Stimulated activated CD8-positive, alpha-beta memory T cell treated with anti-CD3 and anti-CD28 coated beads, Interleukin-7, amount 100 ng/mL, for 4 hours (primary cell): ENCODE data around the gene MYO3B.

Experiments used
- DNase-seq, 2 donors: peaks; one replicate each; pipeline ENCODE4 v3.0.0-alpha.2; 2020; ENCODE audit warnings: low read depth in 2 of 2

Gene MYO3B

DNA sequence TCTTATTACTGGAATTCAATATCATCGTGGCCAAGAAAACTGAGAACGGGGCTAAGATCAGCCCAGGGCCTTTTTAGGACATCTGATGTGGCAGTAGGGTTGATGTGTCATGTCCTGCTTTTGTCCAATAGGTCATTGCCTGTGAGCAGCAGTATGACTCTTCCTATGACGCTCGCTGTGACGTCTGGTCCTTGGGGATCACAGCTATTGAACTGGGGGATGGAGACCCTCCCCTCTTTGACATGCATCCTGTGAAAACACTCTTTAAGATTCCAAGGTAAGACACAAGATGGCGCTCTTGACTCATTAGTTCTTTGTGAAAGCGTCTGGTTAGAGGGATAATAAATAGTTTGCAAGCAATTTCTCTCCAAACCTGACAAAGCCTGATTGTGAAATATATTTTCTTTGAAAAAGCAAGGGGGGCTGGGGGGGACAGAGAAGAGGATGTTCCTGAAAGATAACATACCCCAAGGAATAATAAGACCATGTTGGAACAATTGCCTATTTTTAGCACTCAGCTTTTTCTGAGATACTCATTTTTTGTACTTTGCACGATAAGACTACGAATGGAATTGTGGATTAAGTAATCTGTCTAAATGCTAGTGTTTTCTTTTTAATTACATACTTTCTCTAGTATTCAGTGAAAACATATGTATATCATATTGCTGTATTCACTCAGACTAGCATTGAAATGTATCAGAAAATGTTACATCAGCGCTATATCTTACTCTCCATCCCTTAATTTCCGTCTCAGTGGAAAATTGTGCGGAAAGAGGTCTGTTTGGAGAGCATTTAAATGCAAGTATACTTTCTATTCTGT is 58.1 kb downstream of the MYO3B start:
- DNase-seq: no peak

- DNase-seq: no peak
These were observed 58.7 kb downstream of the MYO3B start for GRCh38 chr2:170236680-170237047.

DNA sequence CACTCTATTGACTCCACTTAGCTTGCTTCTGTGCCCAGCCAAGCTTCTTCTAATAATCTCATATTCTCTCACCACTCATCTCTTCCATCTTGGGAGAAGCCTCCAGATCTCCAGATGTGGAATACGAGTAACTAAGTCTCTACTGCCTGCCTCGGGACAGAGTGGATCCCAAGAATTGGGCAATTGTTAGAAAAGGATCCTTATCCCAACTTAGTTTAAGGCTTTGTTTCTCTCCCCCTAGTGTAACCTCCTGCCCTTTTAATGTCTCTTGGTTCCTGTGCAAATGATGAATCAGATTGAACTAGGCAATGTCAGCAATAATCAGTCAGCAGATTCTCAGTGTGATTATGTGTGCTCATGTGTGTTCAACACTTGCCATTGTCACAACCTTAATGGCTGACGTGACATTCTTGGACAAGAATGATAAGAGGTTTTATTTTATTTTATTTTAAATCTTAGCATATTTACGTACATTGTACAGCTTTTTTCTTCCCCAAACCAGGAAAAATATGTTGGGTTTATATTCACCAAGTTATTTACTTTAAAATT is 59.7 kb downstream of the MYO3B start:
- no peak for DNase-seq

DNA sequence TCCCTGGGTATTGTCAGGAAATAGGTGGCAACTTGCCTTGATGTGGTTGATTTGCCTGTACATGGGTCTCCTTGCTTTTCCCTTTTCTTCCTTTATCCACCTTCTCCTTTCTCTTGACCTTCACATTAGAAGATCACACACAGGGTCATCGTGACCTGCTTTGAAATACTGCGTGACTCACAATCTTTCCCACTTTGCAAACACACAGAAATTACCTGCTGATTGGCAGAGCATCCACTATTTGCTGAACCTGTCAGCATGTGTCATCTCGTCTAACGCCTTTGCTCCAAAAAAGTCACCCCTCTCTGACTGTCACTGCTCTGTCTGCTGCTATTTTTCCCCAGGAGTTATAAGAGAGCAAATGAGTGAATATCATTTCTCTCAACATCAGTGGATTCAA is 60.8 kb downstream of the MYO3B start:
- DNase-seq: no peak

DNA sequence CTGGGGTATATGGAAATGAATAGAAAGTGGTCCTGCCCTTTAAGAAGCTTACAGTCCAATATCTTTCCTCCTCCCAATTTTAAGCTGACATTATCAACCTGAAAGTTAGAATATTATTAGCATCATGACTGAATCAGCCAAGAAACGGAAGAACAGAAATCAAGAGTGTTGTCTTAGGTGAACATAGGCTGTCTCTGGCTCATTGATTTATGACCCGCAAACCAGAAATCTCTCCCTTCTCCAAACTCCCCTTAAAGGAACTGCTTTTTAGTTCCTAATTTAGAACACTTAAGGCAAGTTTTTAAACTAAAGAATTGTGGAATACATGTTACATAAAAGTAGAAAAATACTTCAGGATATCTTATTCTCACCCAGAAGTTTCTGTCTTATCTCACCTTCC is 62.7 kb downstream of the MYO3B start:
- DNase-seq: no peak

DNA sequence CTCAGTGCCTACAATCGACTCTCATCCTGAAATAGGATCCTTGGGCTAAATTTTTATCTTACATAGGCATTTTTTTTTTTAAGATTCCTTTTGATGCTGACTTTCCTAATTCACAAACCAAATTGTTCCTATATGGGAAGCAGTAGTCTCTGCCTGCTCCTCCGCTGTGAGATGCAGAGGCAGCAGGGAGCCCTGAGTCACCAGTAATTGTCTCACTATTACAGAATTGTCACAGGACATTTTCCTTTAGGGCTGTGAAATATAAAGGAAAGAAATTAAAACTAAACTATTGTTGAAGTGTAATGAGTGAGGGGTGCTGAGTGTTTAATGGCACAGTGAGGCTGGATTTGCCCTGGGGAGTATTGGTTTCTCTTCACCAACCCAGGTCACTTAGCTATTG is 63.8 kb downstream of the MYO3B start:
- no peak for DNase-seq

GRCh38 chr2:170243118-170243837 is 65.3 kb downstream of the MYO3B start:
- no peak for DNase-seq

DNA sequence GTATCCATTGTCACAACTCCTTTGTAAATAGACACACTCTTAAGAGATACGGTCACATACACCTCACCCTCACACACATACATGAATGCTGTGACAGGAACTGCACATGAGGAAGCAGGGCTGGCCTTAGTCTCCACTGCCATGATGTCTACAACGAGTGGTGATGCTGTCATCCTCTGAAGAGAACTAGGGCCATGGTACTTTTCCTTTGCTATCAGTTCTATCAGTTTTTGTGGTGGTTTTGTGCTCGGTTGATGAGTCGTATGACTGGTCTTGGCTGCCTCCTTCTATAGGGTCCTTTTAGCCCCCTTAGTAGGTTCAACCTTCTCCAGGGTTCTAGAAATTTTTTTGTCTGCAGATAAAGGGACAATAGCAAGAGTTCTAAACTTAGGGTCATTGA is 66.0 kb downstream of the MYO3B start:
- DNase-seq: no peak

DNA sequence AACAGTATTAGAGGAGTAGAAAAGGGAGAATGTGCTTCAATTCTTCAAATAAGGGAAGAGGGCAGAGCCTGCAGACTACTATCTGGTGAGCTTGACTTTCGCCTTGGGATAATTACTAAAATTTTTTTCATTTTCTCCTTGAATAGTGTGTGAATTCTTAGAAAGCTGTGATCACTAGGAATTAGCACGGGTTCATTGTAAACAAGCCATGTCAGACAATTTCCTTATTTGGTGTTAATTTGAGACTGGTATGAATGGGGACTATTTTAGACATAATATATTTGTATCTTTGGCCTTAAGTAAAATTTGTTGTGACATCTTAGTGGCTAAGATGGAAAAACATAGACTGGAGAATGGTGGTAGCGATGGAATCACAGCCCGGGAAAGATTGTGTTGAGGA is 66.6 kb downstream of the MYO3B start:
- DNase-seq: no peak

DNA sequence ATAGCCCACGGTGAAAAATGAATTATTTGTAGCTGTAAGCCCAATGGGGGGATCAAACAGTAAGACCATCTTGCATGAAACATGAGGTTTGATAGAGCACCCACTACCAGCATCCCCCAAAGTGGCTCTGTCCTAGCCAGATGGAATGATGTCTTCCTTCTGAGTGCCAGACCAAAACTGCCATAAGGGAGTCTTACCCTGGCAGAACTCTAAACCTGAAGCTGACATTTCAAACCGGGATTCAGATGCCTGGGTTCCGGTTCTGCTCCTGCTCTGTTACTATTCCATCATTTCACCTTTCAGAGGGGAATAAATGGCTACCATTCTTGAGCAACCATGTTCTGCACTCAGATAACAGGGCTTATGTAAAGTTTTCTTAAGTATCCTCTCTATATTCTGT is 67.4 kb downstream of the MYO3B start:
- no peak for DNase-seq

DNA sequence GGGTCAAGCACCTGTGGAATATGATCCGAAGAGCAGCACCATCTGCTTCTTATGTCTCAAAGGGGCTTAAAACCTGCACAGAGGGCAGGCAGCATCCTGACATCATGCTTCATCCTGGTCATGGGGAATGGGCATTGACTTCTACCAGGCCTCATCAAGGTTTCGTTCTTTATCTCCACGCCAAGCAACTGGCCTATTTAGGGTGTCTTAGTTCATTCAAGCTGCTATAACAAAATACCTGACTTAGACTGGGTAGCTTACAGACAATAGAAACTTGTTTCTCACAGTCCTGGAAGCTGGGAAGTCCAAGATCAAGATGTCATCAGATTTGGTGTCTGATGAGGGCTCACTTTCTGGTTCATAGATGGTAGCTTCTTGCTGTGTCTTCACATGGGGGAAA is 69.4 kb downstream of the MYO3B start:
- no peak for DNase-seq

DNA sequence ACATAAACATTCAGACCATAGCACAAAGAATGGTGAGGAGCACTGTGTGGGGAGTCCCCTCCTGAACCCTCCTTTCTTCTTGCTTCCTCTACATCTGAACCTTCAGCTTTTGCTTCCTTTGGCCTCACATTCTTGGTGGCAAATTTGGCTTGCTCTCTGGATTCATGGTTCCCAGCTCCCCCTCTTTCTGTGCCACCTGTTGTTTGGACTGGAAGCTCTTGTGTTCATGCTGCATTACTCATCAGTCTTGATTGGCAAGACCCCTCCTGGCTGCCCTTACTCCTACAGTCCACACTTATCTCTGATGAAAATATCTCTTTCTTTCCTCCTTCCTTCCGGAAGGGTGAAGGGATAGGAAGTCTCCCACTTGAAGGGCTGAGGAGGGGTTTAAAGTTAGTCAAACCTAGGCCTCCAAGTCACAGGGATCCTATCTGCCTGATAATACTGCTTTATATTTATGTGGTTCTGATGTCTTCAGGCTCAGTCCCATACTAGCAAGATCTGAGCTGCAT is 70.0 kb downstream of the MYO3B start:
- DNase-seq: no peak

DNA sequence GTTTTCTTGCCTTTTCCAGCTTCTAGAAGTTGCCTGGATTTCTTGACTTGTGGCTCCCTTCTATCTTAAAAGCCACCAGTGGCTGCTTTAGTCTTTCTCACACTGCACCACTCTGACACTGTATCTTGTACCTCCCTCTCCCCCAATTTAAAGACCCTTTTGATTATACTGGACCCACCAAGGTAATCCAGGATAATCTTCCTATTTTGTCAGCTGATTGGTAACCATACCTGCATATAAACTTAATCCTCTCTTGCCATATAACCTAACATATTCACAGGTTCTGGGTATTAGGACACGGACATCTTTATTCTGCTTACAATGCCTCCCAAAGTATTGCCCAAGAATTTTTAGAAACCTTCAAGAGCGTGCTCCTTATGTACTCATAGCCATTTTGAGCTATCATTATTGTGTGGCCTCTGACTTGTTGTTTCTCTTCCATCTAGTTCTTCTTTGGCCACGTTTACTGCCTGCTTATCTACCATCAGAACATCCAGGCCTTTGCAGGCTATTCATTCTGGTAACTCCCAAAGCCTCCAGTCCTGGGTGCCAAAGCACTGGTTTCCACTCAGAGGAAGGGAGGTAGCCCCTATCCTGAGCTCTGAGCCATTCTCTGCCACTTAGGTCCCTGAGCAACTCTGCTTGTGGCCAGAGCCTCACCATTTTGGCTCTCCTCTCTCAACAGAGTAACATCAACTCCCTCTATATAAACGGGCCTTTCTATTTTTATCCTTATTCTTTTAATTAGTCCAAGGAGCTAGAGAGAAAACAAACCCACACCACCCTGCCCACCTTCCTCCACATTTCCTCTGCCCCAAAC is 70.8 kb downstream of the MYO3B start:
- no peak for DNase-seq

GRCh38 chr2:170249761-170250160 is 71.8 kb downstream of the MYO3B start:
- DNase-seq: no peak

- DNase-seq: no peak
These were observed 72.6 kb downstream of the MYO3B start for GRCh38 chr2:170250584-170250983.

GRCh38 chr2:170252414-170252813 is 74.5 kb downstream of the MYO3B start:
- DNase-seq: no peak

GRCh38 chr2:170253721-170254230 is 75.8 kb downstream of the MYO3B start:
- no peak for DNase-seq

- no peak for DNase-seq
These were observed 76.4 kb downstream of the MYO3B start for GRCh38 chr2:170254293-170254732.

GRCh38 chr2:170255137-170255536 is 77.2 kb downstream of the MYO3B start:
- no peak for DNase-seq

GRCh38 chr2:170255971-170256370 is 78.0 kb downstream of the MYO3B start:
- DNase-seq: no peak

DNA sequence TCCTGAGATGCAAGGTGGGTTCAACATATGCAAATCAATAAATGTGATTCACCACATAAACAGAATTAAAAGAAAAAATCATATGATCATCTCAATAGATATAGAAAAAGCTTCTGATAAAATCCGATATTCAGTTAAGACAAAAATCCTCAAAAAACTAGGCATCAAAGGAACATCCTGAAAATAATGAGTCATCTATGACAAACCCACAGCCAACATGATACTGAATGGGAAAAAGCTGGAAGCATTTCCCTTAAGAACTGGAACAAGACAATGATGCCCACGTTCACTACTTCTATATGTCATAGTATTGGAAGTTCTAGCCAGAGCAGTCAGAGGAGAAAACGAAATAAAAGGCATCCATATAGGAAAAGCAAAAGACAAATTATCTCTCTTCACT is 80.4 kb downstream of the MYO3B start:
- no peak for DNase-seq

DNA sequence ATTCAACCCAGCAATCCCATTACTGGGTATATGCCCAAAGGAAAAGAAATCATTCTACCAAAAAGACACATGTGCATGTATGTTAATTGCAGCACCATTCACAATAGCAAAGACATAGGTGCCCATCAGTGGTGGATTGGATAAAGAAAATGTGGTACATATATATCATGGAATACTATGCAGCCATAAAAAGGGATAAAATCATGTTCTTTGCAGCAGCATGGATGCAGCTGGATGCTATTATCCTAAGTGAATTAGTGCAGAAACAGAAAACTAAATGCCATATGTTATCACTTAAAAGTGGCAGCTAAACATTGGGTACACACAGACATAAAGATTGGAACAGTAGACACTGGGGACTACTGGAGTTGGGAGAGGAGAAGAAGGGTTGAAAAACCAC is 82.2 kb downstream of the MYO3B start:
- no peak for DNase-seq
